GM12878 (cell line): ENCODE measurements around the gene SLC6A9. TPM values are rescaled to one million over a fixed set of nuclear protein-coding genes. Genes with fewer than 3 reads are reported as not detected.

ENCODE experiments used
- BRCA1 ChIP-seq: IDR thresholded peaks from 2 replicates; pipeline ENCODE4 v1.6.1; 2011; ENCODE audit warnings: low read depth, low read length, improper control_type of control experiment
- CBFB ChIP-seq: IDR thresholded peaks from 2 replicates; pipeline ENCODE4 v1.6.1; 2016; ENCODE audit warnings: antibody characterized with exemption, low read depth
- ESRRA ChIP-seq: IDR thresholded peaks from 2 replicates; pipeline ENCODE4 v1.6.1; 2012; ENCODE audit warnings: mild to moderate bottlenecking, low read length, improper control_type of control experiment
- MTA3 ChIP-seq: IDR thresholded peaks from 2 replicates; pipeline ENCODE4 v1.6.1; 2012; ENCODE audit warnings: low read length, inconsistent platforms, borderline replicate concordance
- MYB ChIP-seq: fragments of 150-350 bp; IDR thresholded peaks from 2 replicates; pipeline ENCODE4 v1.6.1; 2014; ENCODE audit warnings: mild to moderate bottlenecking, low read depth, low read length, borderline replicate concordance
- NFYA ChIP-seq: IDR thresholded peaks from 2 replicates; pipeline ENCODE4 v1.6.1; 2011; ENCODE audit warnings: low read depth, mild to moderate bottlenecking, low read length, improper control_type of control experiment, borderline replicate concordance
- POLR2A ChIP-seq: IDR thresholded peaks from 2 replicates; pipeline ENCODE4 v1.6.1; 2011; ENCODE audit warnings: low read depth, mild to moderate bottlenecking, low read length
- PRDM15 ChIP-seq: fragments of 450-650 bp; formaldehyde crosslinking; IDR thresholded peaks from 2 replicates; pipeline ENCODE4 v1.4.0; 2020; ENCODE audit warnings: mild to moderate bottlenecking, moderate library complexity
- RFX5 ChIP-seq: IDR thresholded peaks from 2 replicates; pipeline ENCODE4 v1.6.1; 2011; ENCODE audit warnings: low read depth, low read length, improper control_type of control experiment
- TCF12 ChIP-seq: IDR thresholded peaks from 2 replicates; pipeline ENCODE4 v1.6.1; 2011; ENCODE audit warnings: low read depth, mild to moderate bottlenecking, low read length
- polyA plus RNA-seq, 11 experiments: library from polyadenylated mRNA; depleted of rRNA in 4 of 11; unstranded in 6 of 11; stranded (reverse) in 5 of 11; fragments of >200 nt; fragmentation: Nextera tagmentation in 4 of 11; fragmentation: Illumina TruSeq in 1 of 11; extraction: Ambion mirVana in 4 of 11; extraction: Trizol in 1 of 11; gene quantifications; 1 replicate in 1 of 11; 2 replicates in 10 of 11; pipeline versions ENCODE4 v1.2.1 to v1.2.3, GENCODE V29; 2011 to 2016; ENCODE audit warnings: inconsistent platforms in 2 of 11, missing spikeins in 2 of 11, low read depth in 1 of 11
- total RNA-seq, 4 experiments: library from RNA; depleted of rRNA in 3 of 4; stranded (reverse); fragments of >200 nt in 3 of 4; fragmentation: Illumina TruSeq in 1 of 4; extraction: Trizol in 1 of 4; gene quantifications; 2 replicates each; pipeline versions ENCODE4 v1.2.1 to v1.2.3, GENCODE V29; 2013 to 2021

Gene SLC6A9
- total and polyA plus RNA-seq, 10 of the 15 experiments (the other 5 are each of a cell fraction or from before 2014, with no cell fraction given) = 0.02 to 2.0 (median 0.63) TPM

GRCh38 chr1:43993206-43993914 lies 37.9 kb downstream of the SLC6A9 start (continued):
- TF ChIP-seq PRDM15 (CRISPR knock-in tag) = no peak
- TF ChIP-seq ESRRA = no peak
- TF ChIP-seq POLR2A = no peak
- TF ChIP-seq BRCA1 = no peak
- TF ChIP-seq TCF12 = no peak
- TF ChIP-seq CBFB = no peak
- no peak for TF ChIP-seq RFX5
- TF ChIP-seq MTA3 = no peak
- TF ChIP-seq MYB = no peak
- TF ChIP-seq NFYA = no peak
